Lower leg skin (tissue), 3 donors: ENCODE results near the gene NOL12.

Experiments used
- POLR2A ChIP-seq, 2 donors: fragments of 450-650 bp; IDR thresholded peaks; one replicate each; pipeline ENCODE4 v1.6.1; 2016 to 2017; ENCODE audit warnings: antibody characterized with exemption in 2 of 2, mild to moderate bottlenecking in 1 of 2, moderate library complexity in 1 of 2
- TF ChIP-seq, protein P1 (sequence below), 3 donors: fragments of 450-650 bp; IDR thresholded peaks; one replicate each; pipeline ENCODE4 v1.5.1; 2016; ENCODE audit warnings: antibody characterized with exemption in 3 of 3, mild to moderate bottlenecking in 3 of 3, moderate library complexity in 2 of 3

DNA sequence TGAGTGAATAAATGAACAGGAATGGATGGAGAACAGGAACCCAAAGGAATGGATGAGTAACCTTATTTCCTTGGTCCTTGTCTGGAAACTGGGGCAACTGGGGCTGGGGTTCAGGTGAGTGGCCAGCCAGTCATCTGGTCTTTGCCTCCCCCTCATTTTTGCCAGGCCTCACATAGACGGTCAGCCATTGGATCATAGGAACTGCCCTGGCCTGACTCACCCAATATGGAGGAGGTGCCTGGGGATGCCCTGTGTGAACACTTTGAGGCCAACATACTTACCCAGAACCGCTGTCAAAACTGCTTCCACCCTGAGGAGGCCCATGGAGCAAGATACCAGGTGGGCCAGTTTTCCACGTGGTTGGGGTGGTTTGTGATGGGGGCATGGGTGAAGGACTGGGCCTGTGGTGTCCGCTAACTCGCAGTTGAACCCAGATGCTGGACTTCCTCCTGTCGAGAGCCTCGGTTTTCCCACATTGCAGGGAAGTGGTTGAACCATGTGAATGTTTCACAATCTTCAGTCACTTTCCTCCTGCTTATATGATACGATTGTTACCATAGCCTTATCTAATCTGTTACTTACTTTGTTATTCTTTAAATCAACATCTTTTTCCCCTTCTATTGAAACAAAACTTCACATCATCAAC is 15.1 kb downstream of the NOL12 start:
- TF ChIP-seq, protein P1, sequence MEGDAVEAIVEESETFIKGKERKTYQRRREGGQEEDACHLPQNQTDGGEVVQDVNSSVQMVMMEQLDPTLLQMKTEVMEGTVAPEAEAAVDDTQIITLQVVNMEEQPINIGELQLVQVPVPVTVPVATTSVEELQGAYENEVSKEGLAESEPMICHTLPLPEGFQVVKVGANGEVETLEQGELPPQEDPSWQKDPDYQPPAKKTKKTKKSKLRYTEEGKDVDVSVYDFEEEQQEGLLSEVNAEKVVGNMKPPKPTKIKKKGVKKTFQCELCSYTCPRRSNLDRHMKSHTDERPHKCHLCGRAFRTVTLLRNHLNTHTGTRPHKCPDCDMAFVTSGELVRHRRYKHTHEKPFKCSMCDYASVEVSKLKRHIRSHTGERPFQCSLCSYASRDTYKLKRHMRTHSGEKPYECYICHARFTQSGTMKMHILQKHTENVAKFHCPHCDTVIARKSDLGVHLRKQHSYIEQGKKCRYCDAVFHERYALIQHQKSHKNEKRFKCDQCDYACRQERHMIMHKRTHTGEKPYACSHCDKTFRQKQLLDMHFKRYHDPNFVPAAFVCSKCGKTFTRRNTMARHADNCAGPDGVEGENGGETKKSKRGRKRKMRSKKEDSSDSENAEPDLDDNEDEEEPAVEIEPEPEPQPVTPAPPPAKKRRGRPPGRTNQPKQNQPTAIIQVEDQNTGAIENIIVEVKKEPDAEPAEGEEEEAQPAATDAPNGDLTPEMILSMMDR (IDR thresholded peaks at IDR 0.05): no peak
- no peak for TF ChIP-seq POLR2A (IDR thresholded peaks at IDR 0.05)
